NCI-H226 (cell line): Measurements from ENCODE around the gene FBXO31.
"Not testable (repeated sequence)": the region's sequence is repeated elsewhere in the genome, so short reads cannot be mapped to it uniquely, and the experiment has no call there.

ENCODE experiments used
- DNase-seq: peaks from one replicate; pipeline ENCODE4 v3.0.0-alpha.2; 2015

Gene FBXO31

GRCh38 chr16:87340198-87340597 lies 43.4 kb downstream of the FBXO31 start:
- DNase-seq, result no peak

DNA sequence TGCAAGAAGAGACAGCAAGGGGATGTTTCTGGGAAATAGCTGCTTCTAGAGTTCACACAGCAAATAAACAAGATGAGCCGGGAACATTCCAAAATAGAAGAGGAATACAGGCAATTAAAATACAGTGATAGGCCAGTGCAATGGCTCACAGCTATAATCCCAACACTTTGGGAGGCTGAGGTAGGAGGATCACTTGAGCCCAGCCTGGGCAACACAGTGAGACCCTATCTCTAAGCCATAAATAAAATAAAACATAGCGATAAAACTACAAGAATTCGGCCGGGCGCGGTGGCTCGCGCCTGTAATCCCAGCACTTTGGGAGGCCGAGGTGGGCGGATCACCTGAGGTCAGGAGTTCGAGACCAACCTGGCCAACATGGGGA lies 43.9 kb downstream of the FBXO31 start:
- DNase-seq, result not testable (repeated sequence)

DNA sequence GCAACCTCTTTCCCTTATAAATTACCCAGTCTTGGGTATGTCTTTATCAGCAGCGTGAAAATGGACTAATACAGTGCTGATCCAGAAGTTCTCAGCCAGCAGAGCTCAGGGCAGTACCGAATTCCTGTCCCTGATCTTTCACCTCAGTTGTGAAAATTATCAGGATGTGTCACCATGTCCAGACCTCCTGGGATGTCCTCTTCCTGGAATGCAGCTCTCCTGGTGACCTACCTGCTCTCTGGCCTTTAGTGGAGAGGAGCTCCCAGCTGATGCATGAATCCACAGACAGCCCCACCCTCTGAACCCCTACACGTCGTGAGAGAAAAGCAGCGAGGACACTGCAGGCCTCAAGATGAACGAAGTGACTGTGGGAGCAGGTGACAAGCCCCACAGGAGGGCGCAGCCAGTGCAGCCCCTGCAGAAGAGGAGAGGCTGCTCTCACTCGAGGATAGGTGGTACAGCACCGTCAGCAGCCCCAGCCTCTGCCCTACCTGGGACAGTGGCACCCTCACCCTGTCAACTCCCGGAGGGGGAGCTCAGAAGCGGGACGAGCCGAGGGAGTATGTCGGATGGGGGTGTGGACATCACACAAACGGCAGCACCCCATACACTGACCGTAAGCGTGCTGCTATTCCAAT lies 44.4 kb downstream of the FBXO31 start:
- DNase-seq, result no peak

GRCh38 chr16:87338155-87338765 lies 45.3 kb downstream of the FBXO31 start:
- no peak for DNase-seq

GRCh38 chr16:87337262-87337771 lies 46.3 kb downstream of the FBXO31 start:
- no peak for DNase-seq

DNA sequence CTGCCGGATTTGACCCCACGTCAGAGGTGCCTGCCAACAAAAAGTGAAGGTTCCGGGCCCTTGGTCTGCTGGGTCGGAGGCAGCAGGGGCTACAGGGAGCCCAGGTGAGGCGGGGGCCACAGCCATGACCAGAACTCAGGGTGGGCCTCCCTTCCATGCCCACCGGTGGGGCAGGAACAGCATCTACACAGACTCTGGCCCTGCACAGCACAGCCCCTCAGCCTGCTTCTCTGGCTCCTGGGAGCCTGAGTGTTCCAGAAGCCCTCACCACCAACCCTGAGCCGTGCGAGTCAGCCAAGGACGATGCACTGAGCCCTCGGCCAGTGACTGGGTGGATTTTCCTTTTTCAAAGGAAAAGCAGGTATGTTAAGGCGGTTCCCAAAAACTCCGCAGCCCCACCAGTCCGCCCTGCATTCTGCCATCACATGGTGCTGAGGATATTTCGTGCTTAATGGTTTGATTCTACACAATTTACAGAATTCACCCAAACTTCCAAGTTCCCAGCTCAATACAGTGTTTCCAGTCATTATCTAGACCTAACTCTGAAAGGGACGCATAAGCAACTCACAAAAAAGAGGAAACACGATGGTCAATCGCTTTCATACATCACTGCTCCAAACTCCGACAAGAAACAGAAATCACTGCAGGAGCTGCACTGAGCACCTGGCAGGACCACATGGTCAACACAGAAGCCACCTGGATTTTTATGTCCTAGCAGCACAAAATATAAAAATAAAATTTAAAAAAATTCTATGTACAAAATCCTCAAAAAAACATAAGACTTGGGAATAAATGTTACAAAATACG lies 46.9 kb downstream of the FBXO31 start:
- DNase-seq, result no peak

- DNase-seq, result no peak
Observed at GRCh38 chr16:87335625-87336433, 47.7 kb downstream of the FBXO31 start.

GRCh38 chr16:87334651-87335624 lies 48.6 kb downstream of the FBXO31 start:
- DNase-seq, result no peak

GRCh38 chr16:87333581-87334331 lies 49.8 kb downstream of the FBXO31 start:
- DNase-seq, result no peak

DNA sequence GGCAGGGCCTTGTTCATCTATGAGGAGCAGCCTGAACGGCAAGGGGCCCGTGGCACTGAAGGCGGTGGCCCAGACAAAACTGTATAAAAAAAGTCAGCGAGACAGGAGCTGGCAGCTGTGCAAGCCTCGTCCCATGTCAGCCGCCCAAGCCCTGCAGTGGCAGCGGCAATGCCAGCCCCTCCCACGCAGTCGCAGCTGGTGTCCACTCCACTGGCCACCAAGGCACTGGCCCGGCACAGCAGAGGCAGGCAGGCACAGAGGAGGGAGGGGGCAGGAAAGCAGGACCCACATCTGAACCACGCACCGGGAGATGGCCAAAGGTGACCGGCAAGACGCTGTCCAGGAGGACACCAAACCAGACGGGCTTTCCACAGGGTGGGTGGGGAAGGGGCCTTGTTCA lies 50.5 kb downstream of the FBXO31 start:
- DNase-seq, result no peak

- no peak for DNase-seq
Observed at GRCh38 chr16:87332150-87332549, 51.4 kb downstream of the FBXO31 start.

GRCh38 chr16:87331241-87331801 lies 52.3 kb downstream of the FBXO31 start:
- DNase-seq, result no peak

DNA sequence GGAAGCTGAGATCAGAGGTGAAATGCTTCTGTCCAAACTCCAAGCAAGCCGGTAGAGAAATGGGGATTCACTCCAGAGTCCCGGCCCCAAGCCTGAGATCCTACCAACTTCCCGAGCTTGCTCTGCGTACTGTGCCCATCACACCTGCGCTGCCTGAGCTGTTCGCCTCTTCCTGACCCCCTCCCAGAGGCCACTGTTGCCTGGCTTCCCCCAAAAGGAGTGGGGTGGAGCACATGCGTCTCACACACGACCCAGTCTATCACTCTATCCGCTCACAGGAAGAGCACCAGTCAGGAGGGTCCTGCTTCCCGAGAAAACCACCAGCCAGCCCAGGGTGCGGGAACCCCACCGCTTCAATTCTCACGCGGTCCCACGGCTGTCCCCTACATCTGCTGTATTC lies 52.9 kb downstream of the FBXO31 start:
- no peak for DNase-seq

GRCh38 chr16:87330257-87330624 lies 53.3 kb downstream of the FBXO31 start:
- no peak for DNase-seq

DNA sequence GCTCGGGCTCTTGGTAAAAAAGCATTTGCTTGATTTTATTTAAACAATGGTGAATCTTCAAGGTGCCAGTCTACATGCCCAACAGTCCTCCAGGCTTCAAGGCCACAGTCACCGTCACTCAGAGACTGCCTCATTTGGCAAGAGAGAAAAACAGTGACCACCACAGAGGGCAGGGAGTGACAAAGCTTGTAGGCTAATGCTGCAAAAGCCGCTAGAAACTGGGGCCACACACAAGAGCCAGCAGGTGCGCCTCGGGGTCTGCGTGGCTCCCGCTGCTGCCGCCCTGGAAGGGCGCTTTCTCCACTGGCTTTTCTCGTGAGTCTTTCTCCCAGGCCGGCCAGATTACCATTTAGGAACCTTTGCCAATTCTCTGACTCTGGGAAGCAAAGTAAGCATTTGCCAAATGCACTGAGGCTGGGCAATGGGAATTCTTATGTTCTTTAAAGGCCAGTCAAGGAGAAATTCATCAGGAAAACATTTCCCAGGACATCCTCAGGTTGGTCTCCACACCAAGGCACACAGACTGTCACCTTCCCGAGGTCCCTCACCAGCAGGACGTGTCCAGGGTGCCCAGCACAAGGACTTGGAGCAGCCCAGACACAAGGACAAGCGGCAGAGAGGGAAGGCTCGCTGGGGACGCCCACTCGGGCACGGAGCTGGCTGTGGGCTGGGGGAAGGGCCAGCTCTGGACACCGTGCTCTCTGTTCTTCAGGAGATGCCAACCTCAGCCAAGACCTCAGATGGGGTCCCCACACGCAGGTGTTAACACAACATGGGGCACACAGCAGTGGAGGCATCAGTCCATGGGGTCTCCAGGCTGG lies 53.9 kb downstream of the FBXO31 start:
- no peak for DNase-seq

DNA sequence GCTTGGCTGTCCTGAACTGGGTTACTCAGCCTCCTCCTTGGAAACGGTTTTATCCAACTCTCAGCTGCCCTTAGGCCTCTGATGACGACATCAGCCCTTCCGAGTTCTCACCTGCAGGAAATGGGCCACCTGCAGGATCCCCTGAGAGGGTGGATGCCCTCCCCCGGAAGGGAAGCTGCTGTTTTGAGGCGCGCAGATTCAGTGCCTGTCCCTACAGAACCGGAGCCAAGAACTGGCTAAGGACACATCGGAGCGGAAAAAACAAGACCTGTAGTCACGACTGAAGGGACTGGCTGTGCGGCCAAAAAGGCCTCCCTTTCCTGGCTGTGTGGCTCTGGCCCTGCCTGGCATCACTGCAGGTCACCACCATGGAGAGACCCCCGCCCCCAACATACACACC lies 54.7 kb downstream of the FBXO31 start:
- no peak for DNase-seq

DNA sequence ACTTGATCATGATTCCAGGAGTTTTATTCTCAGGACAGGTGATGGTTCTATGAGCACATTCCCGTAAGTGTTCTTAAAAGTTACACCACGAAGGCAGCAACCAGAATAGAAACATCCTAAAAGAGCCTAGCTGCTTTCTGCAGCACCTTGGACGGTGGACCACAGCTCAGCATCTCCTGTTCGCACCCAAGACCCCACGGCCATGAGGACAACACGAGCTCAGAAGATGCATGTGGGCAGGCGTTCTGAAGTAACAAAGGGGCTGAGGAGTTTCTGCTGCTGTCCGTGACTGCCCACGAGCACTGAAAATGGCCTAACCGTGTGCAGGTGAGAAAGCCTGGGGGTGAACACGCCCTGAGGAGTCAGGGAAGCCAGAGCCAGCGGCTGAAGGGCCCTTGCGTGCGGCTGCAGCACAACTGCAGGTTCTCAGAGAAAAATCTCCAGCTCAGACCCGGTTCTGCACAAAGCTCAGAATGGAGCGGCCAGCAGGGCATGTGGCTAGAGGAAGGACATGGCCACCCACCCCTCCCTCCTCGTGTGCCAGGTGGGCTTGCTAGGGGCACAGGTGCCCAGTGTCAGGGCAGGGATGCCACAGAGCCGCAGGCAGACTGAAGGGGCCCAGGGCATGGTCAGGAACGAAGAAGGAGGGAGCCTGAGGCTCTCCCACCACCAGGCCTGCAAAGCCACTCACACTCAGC lies 55.6 kb downstream of the FBXO31 start:
- no peak for DNase-seq

GRCh38 chr16:87326151-87326571 lies 57.4 kb downstream of the FBXO31 start:
- DNase-seq, result no peak

- no peak for DNase-seq
Observed at GRCh38 chr16:87325423-87325858, 58.1 kb downstream of the FBXO31 start.
